A673 (cell line): Measurements from ENCODE around the gene MTHFD1.

Source experiments
- EZH2 ChIP-seq: fragments of 200-600 bp; sonication (generic); IDR thresholded peaks from 2 replicates; pipeline ENCODE4 v1.6.1; 2017; ENCODE audit warnings: borderline replicate concordance, low read depth, mild to moderate bottlenecking, mixed read lengths, antibody characterized with exemption, low read length; ENCODE audit not compliant: poor library complexity, severe bottlenecking
- TF ChIP-seq, protein P1 (sequence below): fragments of 300-800, 200-600 bp; sonication (generic); conservative IDR thresholded peaks from 2 replicates; pipeline ENCODE4 v1.5.1; 2017; ENCODE audit warnings: low read depth, mild to moderate bottlenecking, antibody characterized with exemption, low read length, moderate library complexity, mixed read lengths

GRCh38 chr14:64417055-64417770 lies 29.1 kb downstream of the MTHFD1 start:
- TF ChIP-seq, protein P1, sequence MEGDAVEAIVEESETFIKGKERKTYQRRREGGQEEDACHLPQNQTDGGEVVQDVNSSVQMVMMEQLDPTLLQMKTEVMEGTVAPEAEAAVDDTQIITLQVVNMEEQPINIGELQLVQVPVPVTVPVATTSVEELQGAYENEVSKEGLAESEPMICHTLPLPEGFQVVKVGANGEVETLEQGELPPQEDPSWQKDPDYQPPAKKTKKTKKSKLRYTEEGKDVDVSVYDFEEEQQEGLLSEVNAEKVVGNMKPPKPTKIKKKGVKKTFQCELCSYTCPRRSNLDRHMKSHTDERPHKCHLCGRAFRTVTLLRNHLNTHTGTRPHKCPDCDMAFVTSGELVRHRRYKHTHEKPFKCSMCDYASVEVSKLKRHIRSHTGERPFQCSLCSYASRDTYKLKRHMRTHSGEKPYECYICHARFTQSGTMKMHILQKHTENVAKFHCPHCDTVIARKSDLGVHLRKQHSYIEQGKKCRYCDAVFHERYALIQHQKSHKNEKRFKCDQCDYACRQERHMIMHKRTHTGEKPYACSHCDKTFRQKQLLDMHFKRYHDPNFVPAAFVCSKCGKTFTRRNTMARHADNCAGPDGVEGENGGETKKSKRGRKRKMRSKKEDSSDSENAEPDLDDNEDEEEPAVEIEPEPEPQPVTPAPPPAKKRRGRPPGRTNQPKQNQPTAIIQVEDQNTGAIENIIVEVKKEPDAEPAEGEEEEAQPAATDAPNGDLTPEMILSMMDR: no peak
- no peak for TF ChIP-seq EZH2
